GM18519 (cell line): ENCODE measurements around the gene NNAT.

Source experiments
- ATAC-seq: cut with Tn5 transposase; IDR thresholded peaks from one replicate; pipeline ENCODE4 v1.9.1; 2021; ENCODE audit warnings: mild to moderate bottlenecking, moderate library complexity; ENCODE audit not compliant: unreplicated experiment, low FRiP score

Gene NNAT

DNA sequence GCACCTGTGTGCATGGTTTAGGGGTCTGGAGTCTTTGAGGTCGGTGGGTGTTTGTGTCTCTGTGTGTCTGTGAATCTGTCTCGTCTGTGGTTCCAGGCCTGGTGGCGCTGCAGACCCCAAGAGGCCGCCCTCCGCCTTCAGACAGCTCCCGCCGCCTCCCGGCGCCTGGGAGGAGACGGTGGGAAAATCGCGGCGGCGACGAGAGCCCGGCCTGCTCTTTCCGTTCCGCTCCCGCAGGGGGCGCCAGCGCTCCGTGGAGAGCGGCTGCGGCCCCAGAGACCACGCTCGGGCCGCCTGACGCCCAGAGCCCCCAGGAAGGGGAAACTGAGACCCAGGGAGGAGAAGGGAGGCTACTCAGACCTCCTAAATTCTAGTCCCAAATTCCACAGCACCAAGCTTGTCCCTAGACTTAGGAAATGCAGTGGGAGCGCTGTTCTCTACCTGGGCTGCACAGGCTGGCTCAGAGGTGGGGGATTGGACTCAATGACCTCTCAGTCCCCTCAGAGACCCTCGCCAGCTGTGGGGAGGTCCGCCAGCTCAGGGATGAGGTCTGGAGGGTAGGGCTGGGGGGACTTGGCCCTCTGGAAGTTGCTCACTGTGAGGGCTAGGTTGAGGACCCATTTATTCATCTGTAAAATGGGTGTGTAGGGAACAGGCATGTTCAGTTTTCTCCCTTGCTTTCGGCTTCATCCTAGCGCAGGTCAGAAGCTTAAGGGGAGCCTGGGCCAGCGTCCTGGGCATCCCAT lies 43.5 kb downstream of the NNAT start:
- ATAC-seq, result no peak

DNA sequence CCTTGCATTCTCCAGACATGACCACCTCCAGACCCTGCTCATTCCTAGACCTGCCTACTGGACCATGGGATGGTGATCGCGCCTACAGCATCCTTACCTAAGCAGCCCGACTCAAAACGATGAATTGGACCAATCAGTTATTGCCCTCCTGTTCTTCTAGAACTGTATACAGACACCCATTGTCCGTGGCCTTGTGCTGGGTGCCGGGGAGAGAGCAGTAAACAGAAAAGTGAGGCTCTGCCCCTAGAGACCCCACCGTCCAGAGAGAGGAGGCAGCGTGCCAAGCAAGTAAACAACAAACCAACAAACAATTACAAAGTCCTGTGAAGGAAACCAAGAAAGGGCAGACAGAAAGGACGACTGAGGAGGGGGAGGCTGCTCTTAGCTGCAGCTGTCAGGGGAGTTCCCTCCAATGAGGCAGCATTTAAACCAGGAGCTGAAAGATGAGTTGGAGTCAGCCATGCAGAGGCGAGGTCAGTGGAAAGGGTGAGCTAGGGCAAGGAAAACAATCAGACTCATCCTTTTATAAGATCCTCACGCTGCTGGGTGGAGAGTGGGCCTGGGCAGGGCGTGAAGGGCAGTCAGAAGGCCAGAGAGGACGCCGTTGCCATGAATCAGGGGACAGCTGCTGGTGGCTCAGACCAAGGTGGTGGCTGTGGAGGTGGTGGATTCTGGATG lies 44.2 kb downstream of the NNAT start:
- ATAC-seq, result no peak

DNA sequence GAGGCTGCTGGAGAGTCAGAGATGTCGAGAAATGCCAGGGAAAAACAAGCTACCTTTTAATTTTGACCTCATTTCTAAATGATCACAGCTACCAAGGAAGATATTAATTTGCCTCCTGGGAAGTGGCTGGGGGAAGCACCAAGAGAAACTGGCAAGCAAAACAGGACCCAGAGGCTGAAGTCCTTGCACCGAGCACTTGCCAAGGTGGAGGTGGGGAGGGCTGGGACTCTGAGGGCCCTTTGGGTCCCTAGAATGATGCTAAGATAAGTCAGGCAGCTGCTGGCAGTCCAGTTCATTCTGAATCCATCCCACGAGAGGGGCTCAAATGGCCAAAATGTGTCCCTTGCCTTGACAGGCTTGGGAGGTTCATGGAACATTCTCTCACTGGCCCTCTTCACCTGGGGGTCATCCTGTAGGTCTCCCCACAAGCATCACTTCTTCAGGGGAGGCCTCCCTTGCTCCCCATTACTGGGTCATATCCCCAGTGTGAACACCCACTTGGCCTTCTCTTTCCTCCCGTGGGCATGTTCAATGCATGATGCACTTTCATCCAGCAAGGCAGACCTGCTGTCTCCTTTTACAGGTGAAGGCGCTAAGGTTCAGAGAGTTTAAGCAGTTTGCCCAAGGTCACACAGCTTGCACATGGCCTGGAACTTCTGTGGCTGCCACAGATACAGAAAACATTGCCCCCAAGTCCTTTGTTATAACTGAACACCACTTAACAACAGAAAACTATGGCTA lies 45.7 kb downstream of the NNAT start:
- no peak for ATAC-seq

DNA sequence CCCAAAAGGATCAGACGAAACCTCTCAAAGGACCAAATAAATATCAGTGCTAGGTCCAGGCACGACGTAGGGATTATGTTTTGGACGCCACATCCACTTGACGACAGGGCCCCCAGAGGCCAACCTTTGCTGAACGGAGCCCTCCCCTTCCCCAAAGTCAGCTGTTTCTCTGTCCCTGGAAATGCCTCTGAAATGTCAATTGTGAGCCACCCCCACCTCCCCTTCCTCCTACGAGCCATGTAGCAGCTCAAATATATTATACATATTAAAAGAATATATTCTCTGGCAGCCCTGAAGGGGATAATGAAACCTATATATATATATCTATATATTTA lies 46.2 kb downstream of the NNAT start:
- ATAC-seq, result no peak

DNA sequence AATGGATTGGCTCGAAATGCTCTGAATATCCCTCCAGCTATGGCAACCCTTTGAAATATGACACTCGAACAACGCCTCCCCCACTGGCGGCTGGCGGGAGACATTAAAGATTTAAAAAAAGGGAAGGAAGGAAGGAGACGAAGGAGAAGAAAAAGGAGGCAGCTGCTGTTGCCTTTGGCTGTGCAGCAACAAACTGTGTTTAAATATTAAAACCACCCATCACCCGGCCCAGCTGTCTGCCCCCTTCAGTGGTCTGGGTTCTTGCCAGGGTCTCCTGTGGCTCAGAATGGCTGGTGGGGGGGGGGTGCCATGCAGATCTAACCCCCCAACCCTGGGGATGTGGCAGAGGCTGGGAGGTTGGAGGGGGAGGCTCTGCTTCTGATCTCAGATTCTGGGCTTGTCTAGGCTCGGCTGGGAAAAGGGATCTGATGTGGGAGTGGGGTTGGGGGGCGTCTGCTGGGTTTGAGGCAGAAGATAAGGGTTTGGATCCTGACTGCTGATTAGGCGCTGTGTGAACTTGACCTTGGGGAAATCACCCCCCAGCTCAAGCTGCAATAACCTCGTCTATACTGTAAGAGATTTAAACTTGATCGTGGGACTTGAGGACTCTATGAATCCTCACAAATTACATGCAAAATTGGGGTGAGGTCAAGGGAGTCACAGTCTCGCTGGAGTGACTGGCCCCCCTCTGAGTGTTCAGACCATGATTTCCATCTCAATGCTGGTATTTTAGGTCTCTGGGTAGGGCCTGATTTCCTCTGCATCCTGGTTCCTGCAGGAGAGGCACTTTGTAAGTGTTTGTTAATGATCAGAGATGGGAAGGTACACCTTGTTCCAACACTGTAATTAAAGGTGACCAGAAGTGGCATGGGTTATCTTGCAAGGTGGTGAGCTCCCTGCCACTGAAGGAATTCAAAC lies 46.9 kb downstream of the NNAT start:
- ATAC-seq, result no peak

DNA sequence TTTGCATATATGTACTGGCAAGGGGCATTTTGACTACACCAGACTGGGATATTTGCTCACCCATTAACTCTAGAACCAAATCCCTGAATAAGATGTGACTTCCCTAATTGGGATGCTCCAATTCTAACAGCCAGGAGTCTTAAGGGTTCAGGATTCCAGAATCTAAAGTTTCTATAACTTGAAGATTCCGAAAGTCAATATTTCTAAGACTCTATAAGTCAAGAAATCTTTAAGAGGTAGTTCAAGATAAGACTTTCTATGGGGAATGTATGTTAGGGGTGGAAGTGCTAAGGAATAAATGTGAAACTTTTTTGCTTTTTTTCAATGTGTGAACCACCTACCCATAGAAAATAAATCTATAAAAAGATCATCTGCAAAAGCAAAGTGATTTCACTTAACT lies 49.4 kb downstream of the NNAT start:
- no peak for ATAC-seq

DNA sequence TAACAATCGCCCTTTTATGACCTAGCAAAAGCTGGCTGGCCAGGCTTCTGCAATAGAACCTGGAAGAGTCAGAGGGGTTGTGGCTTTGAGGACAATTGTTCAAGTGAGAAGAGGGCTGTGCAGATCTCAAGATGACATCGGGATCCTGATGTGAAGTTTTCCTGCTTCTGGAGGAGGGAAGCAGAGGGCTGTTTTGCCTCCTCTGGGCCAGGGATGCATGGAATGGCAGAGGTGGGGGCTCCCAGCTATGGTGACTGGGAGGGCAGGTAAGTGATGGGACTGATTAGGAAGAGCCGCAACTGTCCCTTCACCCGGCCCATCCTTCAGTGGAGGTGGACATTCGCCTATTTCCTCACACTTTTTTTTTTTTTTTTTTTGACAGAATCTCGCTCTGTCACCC lies 50.0 kb downstream of the NNAT start:
- no peak for ATAC-seq
